Measurements from ENCODE around the gene SPACA7.

DNA sequence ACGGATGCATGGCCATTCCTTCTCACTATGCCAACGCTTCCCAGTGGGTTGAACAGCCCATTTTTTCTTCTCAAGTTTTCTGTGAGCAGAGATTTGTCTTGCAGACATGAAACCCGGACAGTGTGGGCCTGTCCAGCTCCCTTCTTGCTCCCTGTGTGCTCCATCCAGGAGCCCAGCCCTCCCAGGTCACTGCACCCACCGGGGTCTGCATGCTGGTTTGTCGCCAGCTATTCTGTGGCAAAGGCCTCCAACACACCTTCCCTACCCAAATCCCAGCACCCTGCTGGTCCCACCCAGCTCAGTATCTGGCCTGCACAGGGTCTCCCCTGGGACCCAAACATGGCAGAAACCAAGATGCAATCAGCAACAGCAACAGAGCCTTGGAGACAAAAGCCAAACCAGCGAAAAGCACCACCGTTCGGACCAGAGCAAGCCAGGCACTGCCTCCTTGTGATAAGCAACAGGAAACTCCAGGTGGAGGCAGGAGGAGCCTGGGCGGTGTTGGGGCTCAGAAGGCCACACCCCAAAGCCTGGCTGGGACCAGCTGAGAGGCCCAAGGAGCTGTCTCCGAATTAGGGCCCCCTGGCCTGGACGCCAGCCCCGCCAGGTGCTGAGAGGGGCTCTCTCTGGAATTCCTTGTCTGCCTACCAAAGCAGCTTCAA lies 12.2 kb upstream of the SPACA7 start:
- TF ChIP-seq, protein P1, sequence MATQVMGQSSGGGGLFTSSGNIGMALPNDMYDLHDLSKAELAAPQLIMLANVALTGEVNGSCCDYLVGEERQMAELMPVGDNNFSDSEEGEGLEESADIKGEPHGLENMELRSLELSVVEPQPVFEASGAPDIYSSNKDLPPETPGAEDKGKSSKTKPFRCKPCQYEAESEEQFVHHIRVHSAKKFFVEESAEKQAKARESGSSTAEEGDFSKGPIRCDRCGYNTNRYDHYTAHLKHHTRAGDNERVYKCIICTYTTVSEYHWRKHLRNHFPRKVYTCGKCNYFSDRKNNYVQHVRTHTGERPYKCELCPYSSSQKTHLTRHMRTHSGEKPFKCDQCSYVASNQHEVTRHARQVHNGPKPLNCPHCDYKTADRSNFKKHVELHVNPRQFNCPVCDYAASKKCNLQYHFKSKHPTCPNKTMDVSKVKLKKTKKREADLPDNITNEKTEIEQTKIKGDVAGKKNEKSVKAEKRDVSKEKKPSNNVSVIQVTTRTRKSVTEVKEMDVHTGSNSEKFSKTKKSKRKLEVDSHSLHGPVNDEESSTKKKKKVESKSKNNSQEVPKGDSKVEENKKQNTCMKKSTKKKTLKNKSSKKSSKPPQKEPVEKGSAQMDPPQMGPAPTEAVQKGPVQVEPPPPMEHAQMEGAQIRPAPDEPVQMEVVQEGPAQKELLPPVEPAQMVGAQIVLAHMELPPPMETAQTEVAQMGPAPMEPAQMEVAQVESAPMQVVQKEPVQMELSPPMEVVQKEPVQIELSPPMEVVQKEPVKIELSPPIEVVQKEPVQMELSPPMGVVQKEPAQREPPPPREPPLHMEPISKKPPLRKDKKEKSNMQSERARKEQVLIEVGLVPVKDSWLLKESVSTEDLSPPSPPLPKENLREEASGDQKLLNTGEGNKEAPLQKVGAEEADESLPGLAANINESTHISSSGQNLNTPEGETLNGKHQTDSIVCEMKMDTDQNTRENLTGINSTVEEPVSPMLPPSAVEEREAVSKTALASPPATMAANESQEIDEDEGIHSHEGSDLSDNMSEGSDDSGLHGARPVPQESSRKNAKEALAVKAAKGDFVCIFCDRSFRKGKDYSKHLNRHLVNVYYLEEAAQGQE (IDR thresholded peaks at IDR 0.05; ENCODE audit: insufficient read depth in 1 of 2, low read depth in 2 of 2, low read length in 2 of 2) = no peak
- TF ChIP-seq POLR2AphosphoS5 (IDR thresholded peaks at IDR 0.05; ENCODE audit: low read depth, low read length) (no peak), TAF1 (IDR thresholded peaks at IDR 0.05; ENCODE audit: borderline replicate concordance, insufficient read depth, low read length) (no peak)

All from PFSK-1 (cell line).